Mucosa of descending colon (tissue), 3 donors: ENCODE results near the gene COL18A1. TPM values are rescaled to one million over a fixed set of nuclear protein-coding genes. Genes with fewer than 3 reads are reported as not detected.
"Not testable (repeated sequence)": the region's sequence is repeated elsewhere in the genome, so short reads cannot be mapped to it uniquely, and the experiment has no call there.

Source experiments
- ATAC-seq: fragments of 200-7000 bp; cut with Tn5 transposase; one replicate; pipeline ENCODE4 v1.9.1; 2020; ENCODE audit warnings: mild to moderate bottlenecking, moderate library complexity
- DNase-seq, 3 donors: peaks; one replicate each; pipeline ENCODE4 v3.0.0-alpha.2; 2020
- H3K36me3 ChIP-seq: fragments of 200-600 bp; one replicate; pipeline ENCODE4 v1.8.0; 2021; ENCODE audit warnings: low read depth, mild to moderate bottlenecking
- H3K4me1 ChIP-seq: fragments of 200-600 bp; one replicate; pipeline ENCODE4 v1.8.0; 2021; ENCODE audit warnings: low read depth, mild to moderate bottlenecking
- H3K4me3 ChIP-seq: fragments of 200-600 bp; one replicate; pipeline ENCODE4 v1.8.0; 2021; ENCODE audit warnings: mild to moderate bottlenecking
- H3K9me3 ChIP-seq: fragments of 200-600 bp; one replicate; pipeline ENCODE4 v1.8.0; 2021; ENCODE audit warnings: mild to moderate bottlenecking
- CTCF ChIP-seq: fragments of 200-600 bp; IDR thresholded peaks from one replicate; pipeline ENCODE4 v1.8.0; 2022; ENCODE audit warnings: antibody characterized with exemption, mild to moderate bottlenecking
- intact Hi-C, 2 donors: fragments of 100-400 bp; cut with DNase I in 1 of 2; cut with micrococcal nuclease in 1 of 2; formaldehyde crosslinking; loops; one replicate each; pipeline versions ENCODE4 v1.11.0 to v1.11.1; 2022; cut with DNase I, micrococcal nuclease
- total RNA-seq, 3 donors: library from RNA; stranded (reverse); fragmentation: NEBNext Ultra II Directional in 2 of 3; extraction: Animal tissue kit (Norgen Biotek cat#: 25700) in 2 of 3; gene quantifications; one replicate each; pipeline versions ENCODE4 v1.2.1 to v1.2.4, GENCODE V29; 2021 to 2023
- donor health status: DM: no; HTN: no; CAD: no; lungs with moderate emphysema.
- donor health status: DM: no; HTN: no; CAD: no.
- donor health status: DM: no; HTN: yes; CAD: no.

The COL18A1 gene
- total RNA-seq, 3 donors from 2014 or later = 4.6 to 46.9 (median 21.3) TPM

GRCh38 chr21:45440736-45441350, 35.9 kb downstream of the COL18A1 start:
- no peak for ATAC-seq

GRCh38 chr21:45441431-45442255, 36.7 kb downstream of the COL18A1 start:
- intact Hi-C loops = loop anchor here in 1 of 2 donors (10.0 kb wide), 1 partner anchor 297 kb away; no protein-coding TSS in a partner anchor
- DNase-seq (peak in 2 of 3 donors; percentile 14 to 46), ATAC-seq (no peak)
- Histone ChIP-seq H3K9me3 (no peaks in the 10 kb centered on the region), H3K4me3 (no peak overlapping the region), H3K4me1 (peaks cover 9% of the 10 kb centered on the region), H3K36me3 (no peaks in the 10 kb centered on the region)
- TF ChIP-seq CTCF = no peak

More at GRCh38 chr21:45440736-45441350, 35.9 kb downstream of the COL18A1 start:
- peak in 2 of 3 donors; percentile 19 to 42 for DNase-seq
- Histone ChIP-seq H3K36me3 (no peaks in the 10 kb centered on the region), H3K4me3 (no peak overlapping the region), H3K4me1 (peaks cover 9% of the 10 kb centered on the region), H3K9me3 (no peaks in the 10 kb centered on the region)
- no peak for TF ChIP-seq CTCF
- intact Hi-C loops = loop anchor here in 1 of 2 donors (10.0 kb wide), 1 partner anchor 296 kb away; no protein-coding TSS in a partner anchor

- intact Hi-C loops = loop anchor here in 1 of 2 donors (10.0 kb wide), 1 partner anchor 297 kb away; no protein-coding TSS in a partner anchor
- Histone ChIP-seq H3K4me1 (peaks cover 9% of the 10 kb centered on the region), H3K9me3 (no peaks in the 10 kb centered on the region), H3K4me3 (no peak overlapping the region), H3K36me3 (no peaks in the 10 kb centered on the region)
- peak in 2 of 3 donors; percentile 13 to 44 for DNase-seq
- no peak for ATAC-seq
- TF ChIP-seq CTCF = no peak
Observed at GRCh38 chr21:45442276-45442675, 37.3 kb downstream of the COL18A1 start.

- not testable (repeated sequence) for H3K9me3 ChIP-seq, H3K4me1 ChIP-seq, H3K36me3 ChIP-seq, ATAC-seq, H3K4me3 ChIP-seq
- peak in 2 of 3 donors; percentile 14 to 41 for DNase-seq
- intact Hi-C loops = loop anchor here in 1 of 2 donors (10.0 kb wide), 1 partner anchor 298 kb away; no protein-coding TSS in a partner anchor
Observed at GRCh38 chr21:45442686-45443594, 38.0 kb downstream of the COL18A1 start.

- TF ChIP-seq CTCF = no peak
- intact Hi-C loops = loop anchor here in 1 of 2 donors (10.0 kb wide), 1 partner anchor 299 kb away; no protein-coding TSS in a partner anchor
- Histone ChIP-seq H3K4me1 (peaks cover 9% of the 10 kb centered on the region), H3K4me3 (no peak overlapping the region), H3K36me3 (no peaks in the 10 kb centered on the region), H3K9me3 (no peaks in the 10 kb centered on the region)
- DNase-seq (peak in 2 of 3 donors; percentile 3 to 40), ATAC-seq (no peak)
Observed at GRCh38 chr21:45443595-45444181, 38.7 kb downstream of the COL18A1 start.
